Measurements from ENCODE around the gene SFMBT1.

DNA sequence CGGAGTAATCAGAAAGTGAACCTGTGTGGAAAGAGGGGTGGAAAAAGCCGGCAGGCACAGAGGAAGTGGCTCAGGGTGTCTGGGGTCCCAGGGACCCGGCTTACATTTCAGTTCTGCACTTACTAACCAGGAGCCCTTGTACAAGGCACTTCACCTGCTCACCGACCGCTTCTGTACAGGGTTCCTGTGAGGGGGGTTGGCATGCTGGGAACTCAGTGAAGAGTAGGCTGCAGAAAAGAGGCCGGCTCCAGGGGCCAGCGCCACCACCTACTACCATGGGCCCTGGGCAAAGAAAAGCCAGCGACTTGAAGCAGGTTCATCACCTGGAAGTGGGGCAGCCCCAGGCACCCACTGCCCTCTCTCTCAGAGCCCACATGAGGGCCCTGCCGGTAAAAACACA, 154.7 kb downstream of the SFMBT1 start:
- TF ChIP-seq, protein P1, sequence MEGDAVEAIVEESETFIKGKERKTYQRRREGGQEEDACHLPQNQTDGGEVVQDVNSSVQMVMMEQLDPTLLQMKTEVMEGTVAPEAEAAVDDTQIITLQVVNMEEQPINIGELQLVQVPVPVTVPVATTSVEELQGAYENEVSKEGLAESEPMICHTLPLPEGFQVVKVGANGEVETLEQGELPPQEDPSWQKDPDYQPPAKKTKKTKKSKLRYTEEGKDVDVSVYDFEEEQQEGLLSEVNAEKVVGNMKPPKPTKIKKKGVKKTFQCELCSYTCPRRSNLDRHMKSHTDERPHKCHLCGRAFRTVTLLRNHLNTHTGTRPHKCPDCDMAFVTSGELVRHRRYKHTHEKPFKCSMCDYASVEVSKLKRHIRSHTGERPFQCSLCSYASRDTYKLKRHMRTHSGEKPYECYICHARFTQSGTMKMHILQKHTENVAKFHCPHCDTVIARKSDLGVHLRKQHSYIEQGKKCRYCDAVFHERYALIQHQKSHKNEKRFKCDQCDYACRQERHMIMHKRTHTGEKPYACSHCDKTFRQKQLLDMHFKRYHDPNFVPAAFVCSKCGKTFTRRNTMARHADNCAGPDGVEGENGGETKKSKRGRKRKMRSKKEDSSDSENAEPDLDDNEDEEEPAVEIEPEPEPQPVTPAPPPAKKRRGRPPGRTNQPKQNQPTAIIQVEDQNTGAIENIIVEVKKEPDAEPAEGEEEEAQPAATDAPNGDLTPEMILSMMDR (IDR thresholded peaks at IDR 0.05), result no peak
- no peak for TF ChIP-seq POLR2AphosphoS5 (IDR thresholded peaks at IDR 0.05; ENCODE audit: insufficient read depth in 1 of 2, low read depth in 1 of 2)
- no peak for TF ChIP-seq POLR2A (IDR thresholded peaks at IDR 0.05)
